Lower leg skin (tissue), 4 donors: Measurements from ENCODE around the gene CTSZ. TPM values are rescaled to one million over a fixed set of nuclear protein-coding genes. Genes with fewer than 3 reads are reported as not detected.

Source experiments
- DNase-seq, 2 donors: peaks; one replicate each; pipeline ENCODE4 v3.0.0-alpha.2; 2019; ENCODE audit warnings: low spot score in 2 of 2
- H3K4me3 ChIP-seq: fragments of 200-600 bp; sonication (generic); 2 replicates; pipeline ENCODE4 v1.5.1; 2017; ENCODE audit warnings: mild to moderate bottlenecking, low read depth; ENCODE audit not compliant: poor library complexity, severe bottlenecking
- POLR2A ChIP-seq, 2 donors: fragments of 450-650 bp; IDR thresholded peaks; one replicate each; pipeline ENCODE4 v1.6.1; 2016 to 2017; ENCODE audit warnings: antibody characterized with exemption in 2 of 2, mild to moderate bottlenecking in 1 of 2, moderate library complexity in 1 of 2
- WGBS, 2 donors: methylation state at CpG; one replicate each; pipeline ENCODE4 v1.1.5; 2018; 5-methylcytosine and 5-hydroxymethylcytosine counted together
- intact Hi-C: fragments of 100-400 bp; cut with DNase I; formaldehyde crosslinking; loops from one replicate; pipeline ENCODE4 v1.15.0; 2023; ENCODE audit warnings: low total_unique reads
- total RNA-seq, 4 donors: library from RNA; depleted of rRNA; stranded (reverse); fragments of >200 nt; gene quantifications; one replicate each; pipeline ENCODE4 v1.1.0, GENCODE V29; 2016
- TF ChIP-seq, protein P1 (sequence below), 3 donors: fragments of 450-650 bp; IDR thresholded peaks; one replicate each; pipeline ENCODE4 v1.5.1; 2016; ENCODE audit warnings: antibody characterized with exemption in 3 of 3, mild to moderate bottlenecking in 3 of 3, moderate library complexity in 2 of 3

CTSZ gene
- total RNA-seq, 4 donors from 2014 or later, result 30.1 to 64.1 (median 40.0) TPM

DNA sequence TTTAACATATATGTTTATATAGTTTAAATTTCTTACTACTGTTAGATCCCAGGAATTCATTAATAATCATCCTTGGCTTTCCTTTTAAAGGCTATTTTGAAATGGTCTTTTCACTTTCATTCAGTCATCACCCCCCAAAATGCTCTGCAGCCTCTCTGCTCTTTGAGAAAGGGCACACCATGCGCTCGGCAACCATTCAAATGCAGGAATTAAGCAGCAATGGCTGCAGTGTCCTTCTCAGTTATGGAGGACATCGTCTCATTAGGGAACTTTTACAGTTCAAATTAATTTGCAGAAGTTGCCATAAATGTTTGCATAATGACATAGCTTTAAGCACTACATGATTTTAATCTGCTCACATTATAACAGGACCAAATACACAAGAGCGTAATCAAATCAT lies 18.5 kb upstream of the CTSZ start:
- 89 to 90% methylated on average over 4 of the region's 4 CpGs for WGBS, 2 donors
- TF ChIP-seq POLR2A (IDR thresholded peaks at IDR 0.05), result no peak
- TF ChIP-seq, protein P1, sequence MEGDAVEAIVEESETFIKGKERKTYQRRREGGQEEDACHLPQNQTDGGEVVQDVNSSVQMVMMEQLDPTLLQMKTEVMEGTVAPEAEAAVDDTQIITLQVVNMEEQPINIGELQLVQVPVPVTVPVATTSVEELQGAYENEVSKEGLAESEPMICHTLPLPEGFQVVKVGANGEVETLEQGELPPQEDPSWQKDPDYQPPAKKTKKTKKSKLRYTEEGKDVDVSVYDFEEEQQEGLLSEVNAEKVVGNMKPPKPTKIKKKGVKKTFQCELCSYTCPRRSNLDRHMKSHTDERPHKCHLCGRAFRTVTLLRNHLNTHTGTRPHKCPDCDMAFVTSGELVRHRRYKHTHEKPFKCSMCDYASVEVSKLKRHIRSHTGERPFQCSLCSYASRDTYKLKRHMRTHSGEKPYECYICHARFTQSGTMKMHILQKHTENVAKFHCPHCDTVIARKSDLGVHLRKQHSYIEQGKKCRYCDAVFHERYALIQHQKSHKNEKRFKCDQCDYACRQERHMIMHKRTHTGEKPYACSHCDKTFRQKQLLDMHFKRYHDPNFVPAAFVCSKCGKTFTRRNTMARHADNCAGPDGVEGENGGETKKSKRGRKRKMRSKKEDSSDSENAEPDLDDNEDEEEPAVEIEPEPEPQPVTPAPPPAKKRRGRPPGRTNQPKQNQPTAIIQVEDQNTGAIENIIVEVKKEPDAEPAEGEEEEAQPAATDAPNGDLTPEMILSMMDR (IDR thresholded peaks at IDR 0.05), result no peak
- H3K4me3 ChIP-seq, result no peak overlapping the region
- intact Hi-C loops, result no loop called here
- DNase-seq, result no peak

DNA sequence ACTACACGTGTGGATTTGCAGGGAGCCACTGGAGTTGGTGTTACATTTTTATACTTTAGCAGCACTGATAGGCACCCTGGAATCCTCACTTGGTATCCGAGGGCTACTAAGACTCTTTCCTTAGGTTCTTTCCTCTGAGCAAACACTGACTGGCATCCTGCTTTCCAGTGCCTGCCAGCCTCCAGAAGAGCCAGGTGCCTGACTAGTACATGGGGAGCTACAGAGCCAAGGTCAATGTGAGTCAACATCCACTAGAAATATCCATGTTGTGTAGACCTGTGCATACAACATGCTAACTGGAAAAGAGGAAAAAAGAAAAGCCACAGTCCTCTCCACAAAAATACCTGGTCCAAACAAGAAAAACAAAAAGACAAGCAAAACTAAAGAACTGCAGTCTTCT lies 18.0 kb upstream of the CTSZ start:
- intact Hi-C loops, result no loop called here
- TF ChIP-seq POLR2A (IDR thresholded peaks at IDR 0.05), result no peak
- TF ChIP-seq, protein P1 (IDR thresholded peaks at IDR 0.05), result no peak
- 55 to 70% methylated on average over 2 of the region's 2 CpGs for WGBS, 2 donors
- H3K4me3 ChIP-seq, result no peak overlapping the region
- no peak for DNase-seq

DNA sequence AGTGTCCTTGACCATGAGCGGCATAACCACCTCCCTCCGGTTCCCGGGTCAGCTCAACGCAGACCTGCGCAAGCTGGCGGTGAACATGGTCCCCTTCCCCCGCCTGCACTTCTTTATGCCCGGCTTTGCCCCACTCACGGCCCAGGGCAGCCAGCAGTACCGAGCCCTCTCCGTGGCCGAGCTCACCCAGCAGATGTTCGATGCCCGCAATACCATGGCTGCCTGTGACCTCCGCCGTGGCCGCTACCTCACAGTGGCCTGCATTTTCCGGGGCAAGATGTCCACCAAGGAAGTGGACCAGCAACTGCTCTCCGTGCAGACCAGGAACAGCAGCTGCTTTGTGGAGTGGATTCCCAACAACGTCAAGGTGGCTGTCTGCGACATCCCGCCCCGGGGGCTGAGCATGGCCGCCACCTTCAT lies 17.1 kb upstream of the CTSZ start:
- intact Hi-C loops, result no loop called here
- DNase-seq, result no peak

DNA sequence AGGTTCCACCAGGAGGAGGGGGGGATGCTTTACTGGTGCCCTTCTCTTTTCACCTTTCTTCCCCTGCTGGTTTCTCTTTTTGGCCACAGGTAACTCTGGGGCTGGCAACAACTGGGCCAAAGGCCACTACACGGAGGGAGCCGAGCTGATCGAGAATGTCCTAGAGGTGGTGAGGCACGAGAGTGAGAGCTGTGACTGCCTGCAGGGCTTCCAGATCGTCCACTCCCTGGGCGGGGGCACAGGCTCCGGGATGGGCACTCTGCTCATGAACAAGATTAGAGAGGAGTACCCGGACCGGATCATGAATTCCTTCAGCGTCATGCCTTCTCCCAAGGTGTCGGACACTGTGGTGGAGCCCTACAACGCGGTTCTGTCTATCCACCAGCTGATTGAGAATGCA lies 16.6 kb upstream of the CTSZ start:
- no peak for DNase-seq
- intact Hi-C loops, result no loop called here
- no peak for TF ChIP-seq POLR2A (IDR thresholded peaks at IDR 0.05)
- TF ChIP-seq, protein P1 (IDR thresholded peaks at IDR 0.05), result no peak
- H3K4me3 ChIP-seq, result no peak overlapping the region
- WGBS, 2 donors, result 87 to 96% methylated on average over 13 of the region's 13 CpGs

More for the DNA sequence above, 17.1 kb upstream of the CTSZ start:
- H3K4me3 ChIP-seq, result no peak overlapping the region
- 91 to 94% methylated on average over 24 of the region's 24 CpGs for WGBS, 2 donors
- TF ChIP-seq, protein P1 (IDR thresholded peaks at IDR 0.05), result no peak
- no peak for TF ChIP-seq POLR2A (IDR thresholded peaks at IDR 0.05)

DNA sequence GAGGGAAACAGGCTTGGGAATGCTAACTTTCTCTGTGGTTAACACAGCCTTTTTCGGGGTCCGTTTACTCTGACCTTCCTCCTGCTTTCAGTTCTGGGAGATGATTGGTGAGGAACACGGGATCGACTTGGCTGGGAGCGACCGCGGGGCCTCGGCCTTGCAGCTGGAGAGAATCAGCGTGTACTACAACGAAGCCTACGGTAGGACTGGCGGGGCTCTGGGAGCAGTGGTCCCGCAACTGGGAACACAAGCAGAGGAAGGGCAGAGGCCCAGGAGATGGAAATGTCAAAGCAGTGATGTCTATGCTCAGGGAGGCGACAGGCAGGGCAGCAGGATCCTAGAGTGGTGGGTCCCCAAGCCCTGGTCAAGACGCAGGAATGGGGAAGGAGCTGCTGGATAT lies 15.7 kb upstream of the CTSZ start:
- H3K4me3 ChIP-seq, result no peak overlapping the region
- WGBS, 2 donors, result 91 to 94% methylated on average over 15 of the region's 15 CpGs
- TF ChIP-seq POLR2A (IDR thresholded peaks at IDR 0.05), result no peak
- TF ChIP-seq, protein P1 (IDR thresholded peaks at IDR 0.05), result no peak
- no peak for DNase-seq
- intact Hi-C loops, result no loop called here

DNA sequence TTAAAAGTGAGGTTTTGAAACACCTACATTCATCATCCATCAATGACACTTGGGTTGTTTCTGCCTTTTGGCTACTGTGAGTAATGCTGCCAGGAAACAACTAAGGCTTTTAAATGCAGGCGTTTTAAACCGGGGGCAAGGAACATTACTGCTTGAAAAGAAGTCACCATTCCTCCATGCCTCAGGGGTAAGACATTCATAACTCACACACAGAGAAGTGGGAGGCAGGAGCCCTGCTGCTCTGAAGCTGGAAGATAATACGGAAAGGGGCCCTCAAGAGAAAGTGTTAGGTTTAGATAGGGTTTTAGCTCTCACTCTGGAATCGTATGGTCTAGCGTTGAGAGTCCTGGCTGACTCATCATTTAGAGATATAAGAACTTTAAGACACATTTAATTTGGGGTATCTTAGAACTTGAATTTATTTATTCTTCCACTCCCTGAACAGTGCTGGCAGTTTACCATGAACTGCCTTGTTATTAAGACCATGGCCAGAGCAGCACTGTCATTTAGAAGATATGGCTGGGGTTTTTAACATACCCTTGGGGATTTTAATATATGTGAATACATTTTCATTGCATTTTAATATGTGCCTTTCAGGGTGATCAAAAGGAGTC lies 14.0 kb upstream of the CTSZ start:
- whole genome bisulfite sequencing, 2 donors, result 50 to 53% methylated on average over 5 of the region's 5 CpGs
- H3K4me3 ChIP-seq, result no peak overlapping the region
- intact Hi-C loops, result no loop called here
- TF ChIP-seq, protein P1 (IDR thresholded peaks at IDR 0.05), result no peak
- TF ChIP-seq POLR2A (IDR thresholded peaks at IDR 0.05), result no peak
- no peak for DNase-seq
